CD14-positive monocyte (primary cell): ENCODE measurements around the gene TCIRG1. TPM values are rescaled to one million over a fixed set of nuclear protein-coding genes. Genes with fewer than 3 reads are reported as not detected.

Experiments used
- DNase-seq, 3 donors: peaks; one replicate each; pipeline ENCODE4 v3.0.0-alpha.2; 2011 to 2022
- H2AFZ ChIP-seq: 2 replicates; pipeline ENCODE4 v1.6.0; 2012; ENCODE audit warnings: mild to moderate bottlenecking, low read depth, low read length, inconsistent platforms; ENCODE audit not compliant: insufficient read depth, poor library complexity, severe bottlenecking
- H3K27ac ChIP-seq, 2 donors: 1 replicate in 1 of 2; 2 replicates in 1 of 2; pipeline ENCODE4 v1.5.1; 2012 to 2013; ENCODE audit warnings: low read length in 2 of 2, control low read depth in 1 of 2, inconsistent platforms in 1 of 2, low read depth in 1 of 2, mild to moderate bottlenecking in 1 of 2
- H3K27me3 ChIP-seq, 2 donors: one replicate each; pipeline versions ENCODE4 v1.6.0 to v1.6.1; 2011 to 2013; ENCODE audit warnings: low read length in 2 of 2; ENCODE audit not compliant: control insufficient read depth in 2 of 2, insufficient read depth in 2 of 2
- H3K36me3 ChIP-seq, 2 donors: replicated peaks in 1 of 2; 1 replicate in 1 of 2; 2 replicates in 1 of 2; pipeline versions ENCODE4 v1.5.1 to v1.6.1; 2012 to 2013; ENCODE audit warnings: low read length in 2 of 2, control low read depth in 1 of 2, inconsistent platforms in 1 of 2, mild to moderate bottlenecking in 1 of 2; ENCODE audit not compliant: insufficient read depth in 2 of 2, control insufficient read depth in 1 of 2
- H3K4me1 ChIP-seq, 2 donors: 1 replicate in 1 of 2; 2 replicates in 1 of 2; pipeline versions ENCODE4 v1.5.1 to v1.6.1; 2012 to 2013; ENCODE audit warnings: low read length in 2 of 2, control low read depth in 1 of 2, inconsistent platforms in 1 of 2, mild to moderate bottlenecking in 1 of 2, moderate library complexity in 1 of 2; ENCODE audit not compliant: insufficient read depth in 2 of 2, control insufficient read depth in 1 of 2
- H3K4me2 ChIP-seq: replicated peaks from 2 replicates; pipeline ENCODE3; 2012; ENCODE audit warnings: low read length, moderate library complexity, mild to moderate bottlenecking; ENCODE audit not compliant: poor library complexity, severe bottlenecking; ENCODE audit errors: extremely low read depth
- H3K4me3 ChIP-seq, 3 experiments: fragments of 200-600 bp in 1 of 3; sonication (generic) in 1 of 3; replicated peaks in 1 of 3; 1 replicate in 2 of 3; 2 replicates in 1 of 3; pipeline ENCODE4 v1.5.1; 2011 to 2013; ENCODE audit warnings: low read length in 3 of 3, mild to moderate bottlenecking in 3 of 3, control low read depth in 2 of 3, low read depth in 2 of 3, inconsistent platforms in 1 of 3, moderate library complexity in 1 of 3
- H3K79me2 ChIP-seq: 2 replicates; pipeline ENCODE4 v1.6.0; 2012; ENCODE audit warnings: mild to moderate bottlenecking, control low read depth, inconsistent platforms, low read length, moderate library complexity; ENCODE audit not compliant: insufficient read depth
- H3K9ac ChIP-seq: 2 replicates; pipeline ENCODE4 v1.6.0; 2017; ENCODE audit warnings: low read length, mild to moderate bottlenecking; ENCODE audit not compliant: insufficient read depth, poor library complexity, severe bottlenecking
- H3K9me3 ChIP-seq, 2 donors: replicated peaks in 1 of 2; 1 replicate in 1 of 2; 2 replicates in 1 of 2; pipeline versions ENCODE4 v1.5.1 to v1.6.1; 2012 to 2013; ENCODE audit warnings: low read length in 2 of 2, control low read depth in 1 of 2; ENCODE audit not compliant: control insufficient read depth in 1 of 2, insufficient read depth in 1 of 2
- H4K20me1 ChIP-seq: 2 replicates; pipeline ENCODE4 v1.6.0; 2012; ENCODE audit warnings: mild to moderate bottlenecking, low read length, control low read depth, moderate library complexity; ENCODE audit not compliant: insufficient read depth
- H3K27ac Mint-ChIP-seq, 7 donors: one replicate each; pipeline ENCODE4 v1.8.0; 2020; ENCODE audit warnings: mild to moderate bottlenecking in 7 of 7, mixed read lengths in 7 of 7, moderate library complexity in 6 of 7, inconsistent platforms in 2 of 7
- H3K27me3 Mint-ChIP-seq, 3 donors: one replicate each; pipeline ENCODE4 v1.8.0; 2021 to 2022; ENCODE audit warnings: low read depth in 3 of 3, mild to moderate bottlenecking in 3 of 3, mixed read lengths in 3 of 3, moderate library complexity in 3 of 3, inconsistent platforms in 1 of 3
- H3K36me3 Mint-ChIP-seq, 2 donors: one replicate each; pipeline ENCODE4 v1.8.0; 2020; ENCODE audit warnings: mixed read lengths in 2 of 2, inconsistent platforms in 1 of 2, mild to moderate bottlenecking in 1 of 2
- H3K4me1 Mint-ChIP-seq: one replicate; pipeline ENCODE4 v1.8.0; 2020; ENCODE audit warnings: mild to moderate bottlenecking, mixed read lengths
- H3K4me3 Mint-ChIP-seq, 2 donors: one replicate each; pipeline ENCODE4 v1.8.0; 2020; ENCODE audit warnings: mild to moderate bottlenecking in 2 of 2, mixed read lengths in 2 of 2, moderate library complexity in 1 of 2
- H3K9me3 Mint-ChIP-seq, 7 donors: one replicate each; pipeline ENCODE4 v1.8.0; 2020 to 2022; ENCODE audit warnings: mixed read lengths in 7 of 7, mild to moderate bottlenecking in 6 of 7, moderate library complexity in 6 of 7, inconsistent platforms in 2 of 7
- WGBS: methylation state at CpG from one replicate; pipeline ENCODE4 v1.1.5; 2013; ENCODE audit warnings: missing lambda C conversion rate; ENCODE audit not compliant: insufficient coverage; 5-methylcytosine and 5-hydroxymethylcytosine counted together
- intact Hi-C, 2 donors: fragments of 100-400 bp; cut with micrococcal nuclease; formaldehyde crosslinking; loops; one replicate each; pipeline versions ENCODE4 v1.15.0 to v1.15.1; 2023
- polyA plus RNA-seq, 3 donors: library from polyadenylated mRNA; depleted of rRNA in 1 of 3; unstranded in 2 of 3; stranded (reverse) in 1 of 3; fragments of 300-500 nt in 2 of 3; fragments of >200 nt in 1 of 3; fragmentation: Illumina TruSeq in 2 of 3; gene quantifications; 1 replicate in 2 of 3; 2 replicates in 1 of 3; pipeline ENCODE4 v1.2.3, GENCODE V29; 2012 to 2021
- TF ChIP-seq, protein P1 (sequence below): fragments of 200-600 bp; IDR thresholded peaks from one replicate; pipeline ENCODE4 v1.8.0; 2022; ENCODE audit warnings: antibody characterized with exemption, mild to moderate bottlenecking

Gene TCIRG1
- polyA plus RNA-seq, 3 donors, result 197 to 1,286 (median 225) TPM

DNA sequence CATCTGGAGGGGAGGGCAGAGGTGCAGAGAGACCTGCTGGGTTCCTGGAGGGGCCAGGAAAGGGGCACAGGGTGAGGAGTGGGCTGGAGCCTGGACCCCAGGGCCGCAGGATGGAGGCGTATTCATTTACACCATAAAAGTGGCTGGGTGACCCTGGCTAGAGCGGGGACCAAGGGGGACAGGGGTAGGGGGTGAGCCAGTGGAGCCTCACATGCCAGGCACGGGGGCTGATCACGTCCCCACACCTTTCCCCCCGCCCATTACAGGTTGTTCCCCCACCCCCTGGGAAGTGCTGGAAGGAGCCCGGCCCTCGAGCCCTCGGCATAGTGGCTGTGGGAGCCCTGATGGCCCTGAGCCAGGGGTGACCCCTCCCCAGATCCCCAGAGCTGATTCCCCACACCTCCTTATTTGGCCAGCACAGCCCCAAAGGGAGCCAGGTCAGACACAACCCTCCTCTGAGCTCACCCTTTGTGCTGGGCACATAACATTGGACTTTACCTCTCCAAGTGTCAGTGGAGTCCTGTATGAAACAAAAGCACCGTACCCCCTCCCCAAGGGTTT is 781 bp downstream of the TCIRG1 start:
- H3K4me1 Mint-ChIP-seq, result peaks cover 38% of the 10 kb centered on the region
- intact Hi-C loops, result loop anchor here (5.0 kb wide), 4 partner anchors 32 to 233 kb away; partner anchors contain the start of genes C11orf24 (in 1 of the 2), CHKA (in 1 of the 2) and UNC93B1 (in 1 of the 2)

DNA sequence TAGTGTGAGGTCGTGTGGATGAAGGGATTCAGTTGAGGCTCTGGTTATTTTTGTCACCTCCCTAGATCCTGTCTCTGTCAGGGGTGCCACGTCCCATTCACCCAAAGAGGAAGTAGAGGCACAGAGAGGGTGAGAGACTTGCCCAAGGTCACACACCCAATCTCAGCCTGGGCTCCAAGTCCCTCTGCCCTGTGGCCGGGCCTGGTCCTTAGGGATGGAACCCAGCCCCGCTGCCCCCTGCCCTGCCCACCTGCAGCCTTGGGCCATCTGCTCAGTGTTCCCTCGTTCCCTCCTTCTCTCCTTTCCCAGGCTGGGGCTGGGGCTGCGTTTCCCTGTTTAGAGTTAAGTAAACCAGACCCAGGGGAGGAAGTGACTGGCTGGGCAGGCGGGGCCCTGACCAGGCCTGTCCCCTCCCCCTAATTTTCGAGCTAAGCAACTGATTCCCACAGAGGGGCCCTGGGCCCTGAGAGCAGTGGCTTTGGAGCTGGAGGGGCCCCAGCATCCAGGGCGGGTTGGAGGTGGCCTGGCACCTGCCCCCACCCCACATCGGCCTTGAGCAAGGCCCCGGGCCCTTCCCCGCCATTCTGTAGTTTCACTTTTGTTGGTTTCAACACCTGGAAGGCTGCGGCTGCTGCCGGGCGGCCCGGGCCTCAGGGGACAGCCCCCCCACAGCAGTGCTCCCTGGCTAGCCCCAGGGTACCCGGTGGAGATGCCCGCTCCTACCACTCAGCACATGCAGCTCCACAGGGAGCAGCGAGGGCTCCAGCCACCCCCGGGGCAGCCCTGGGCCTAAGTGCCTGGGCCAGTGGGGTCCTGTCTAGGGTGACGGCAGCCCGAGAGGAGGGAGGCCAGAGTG is 1.5 kb downstream of the TCIRG1 start:
- under 1% methylated on average over 17 of the region's 22 CpGs for WGBS
- H2AFZ ChIP-seq, result peak overlapping the region; percentile 51
- H3K79me2 ChIP-seq, result peaks cover 83% of the 10 kb centered on the region
- Mint-ChIP-seq H3K9me3 (peaks cover 0 to 3% (median 0%) of the 10 kb centered on the region in 7 donors), H3K27ac (peak overlapping the region; percentile 97 to 100 (median 98)), H3K36me3 (peaks cover 19 to 35% of the 10 kb centered on the region in 2 donors), H3K4me3 (peak overlapping the region; percentile 89 to 95), H3K27me3 (peaks cover 0 to 3% (median 0%) of the 10 kb centered on the region in 3 donors), H3K4me1 (peaks cover 36% of the 10 kb centered on the region)
- H3K27ac ChIP-seq, result peak overlapping the region; percentile 98 to 99
- H3K4me1 ChIP-seq, result peaks cover 48 to 66% of the 10 kb centered on the region in 2 donors
- H3K9ac ChIP-seq, result peak overlapping the region; percentile 92
- H3K27me3 ChIP-seq, result no peaks in the 10 kb centered on the region
- no peaks in the 10 kb centered on the region for H3K9me3 ChIP-seq
- peaks cover 43% of the 10 kb centered on the region in 2 donors for H3K36me3 ChIP-seq
- peaks cover 62% of the 10 kb centered on the region for H4K20me1 ChIP-seq
- H3K4me2 ChIP-seq, result peak overlapping the region; percentile 97
- TF ChIP-seq, protein P1, sequence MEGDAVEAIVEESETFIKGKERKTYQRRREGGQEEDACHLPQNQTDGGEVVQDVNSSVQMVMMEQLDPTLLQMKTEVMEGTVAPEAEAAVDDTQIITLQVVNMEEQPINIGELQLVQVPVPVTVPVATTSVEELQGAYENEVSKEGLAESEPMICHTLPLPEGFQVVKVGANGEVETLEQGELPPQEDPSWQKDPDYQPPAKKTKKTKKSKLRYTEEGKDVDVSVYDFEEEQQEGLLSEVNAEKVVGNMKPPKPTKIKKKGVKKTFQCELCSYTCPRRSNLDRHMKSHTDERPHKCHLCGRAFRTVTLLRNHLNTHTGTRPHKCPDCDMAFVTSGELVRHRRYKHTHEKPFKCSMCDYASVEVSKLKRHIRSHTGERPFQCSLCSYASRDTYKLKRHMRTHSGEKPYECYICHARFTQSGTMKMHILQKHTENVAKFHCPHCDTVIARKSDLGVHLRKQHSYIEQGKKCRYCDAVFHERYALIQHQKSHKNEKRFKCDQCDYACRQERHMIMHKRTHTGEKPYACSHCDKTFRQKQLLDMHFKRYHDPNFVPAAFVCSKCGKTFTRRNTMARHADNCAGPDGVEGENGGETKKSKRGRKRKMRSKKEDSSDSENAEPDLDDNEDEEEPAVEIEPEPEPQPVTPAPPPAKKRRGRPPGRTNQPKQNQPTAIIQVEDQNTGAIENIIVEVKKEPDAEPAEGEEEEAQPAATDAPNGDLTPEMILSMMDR, result no peak
- DNase-seq, result peak; percentile 74 to 78 (median 75)
- intact Hi-C loops, result loop anchor here in 1 of 2 donors (5.0 kb wide), 1 partner anchor 33 kb away; no protein-coding TSS in a partner anchor
- H3K4me3 ChIP-seq, result peak overlapping the region; percentile 84 to 96 (median 91)

More for the DNA sequence above, 781 bp downstream of the TCIRG1 start:
- WGBS, result 3% methylated on average over 6 of the region's 10 CpGs
- peaks cover 35 to 36% of the 10 kb centered on the region in 2 donors for H3K36me3 ChIP-seq
- Mint-ChIP-seq H3K36me3 (peaks cover 12 to 34% of the 10 kb centered on the region in 2 donors), H3K27me3 (peaks cover 0 to 3% (median 0%) of the 10 kb centered on the region in 3 donors), H3K27ac (peak overlapping the region; percentile 97 to 100 (median 98)), H3K4me3 (peak overlapping the region; percentile 89 to 95), H3K9me3 (no peaks in the 10 kb centered on the region)
- H3K9me3 ChIP-seq, result no peaks in the 10 kb centered on the region
- peak overlapping the region; percentile 97 for H3K4me2 ChIP-seq
- H3K4me1 ChIP-seq, result peaks cover 51 to 73% of the 10 kb centered on the region in 2 donors
- DNase-seq, result no peak
- H4K20me1 ChIP-seq, result peaks cover 55% of the 10 kb centered on the region
- TF ChIP-seq, protein P1, result no peak
- H3K27ac ChIP-seq, result peak overlapping the region; percentile 98 to 99
- peaks cover 82% of the 10 kb centered on the region for H3K79me2 ChIP-seq
- no peaks in the 10 kb centered on the region for H3K27me3 ChIP-seq
- H3K9ac ChIP-seq, result peak overlapping the region; percentile 92
- peak overlapping the region; percentile 51 for H2AFZ ChIP-seq
- H3K4me3 ChIP-seq, result peak overlapping the region; percentile 84 to 96 (median 91)
